Subcutaneous adipose tissue (tissue), 4 donors: ENCODE measurements around the gene NIN. TPM values are rescaled to one million over a fixed set of nuclear protein-coding genes. Genes with fewer than 3 reads are reported as not detected.

Source experiments
- total RNA-seq, 4 donors: library from RNA; depleted of rRNA; stranded (reverse); fragments of >200 nt; gene quantifications; one replicate each; pipeline ENCODE4 v1.1.0, GENCODE V29; 2016
- TF ChIP-seq, protein P1 (sequence below): fragments of 450-650 bp; IDR thresholded peaks from one replicate; pipeline ENCODE4 v1.5.1; 2016; ENCODE audit warnings: low read depth, mild to moderate bottlenecking, control low read depth, antibody characterized with exemption, moderate library complexity

Gene NIN
- total RNA-seq, 4 donors from 2014 or later: 33.2 to 44.0 (median 40.6) TPM

DNA sequence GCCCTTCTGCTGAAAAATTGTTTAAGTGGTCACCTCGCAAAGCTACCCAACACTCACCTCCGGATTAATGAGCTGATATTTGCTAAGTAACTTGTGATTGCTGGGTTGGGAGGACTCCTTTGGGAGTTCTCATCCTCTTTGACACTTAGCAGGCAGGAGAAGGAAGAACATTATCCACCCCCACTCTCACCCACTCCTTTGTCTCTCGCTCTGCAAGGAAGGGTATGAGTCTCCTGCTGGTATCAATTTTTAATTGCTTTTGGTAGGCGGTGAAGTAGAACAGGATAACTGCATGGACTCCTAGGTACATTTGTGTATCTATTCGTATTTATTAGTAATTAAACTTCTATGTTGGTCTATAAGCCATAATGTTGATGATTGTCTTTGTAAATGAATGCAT lies 34.0 kb upstream of the NIN start:
- TF ChIP-seq, protein P1, sequence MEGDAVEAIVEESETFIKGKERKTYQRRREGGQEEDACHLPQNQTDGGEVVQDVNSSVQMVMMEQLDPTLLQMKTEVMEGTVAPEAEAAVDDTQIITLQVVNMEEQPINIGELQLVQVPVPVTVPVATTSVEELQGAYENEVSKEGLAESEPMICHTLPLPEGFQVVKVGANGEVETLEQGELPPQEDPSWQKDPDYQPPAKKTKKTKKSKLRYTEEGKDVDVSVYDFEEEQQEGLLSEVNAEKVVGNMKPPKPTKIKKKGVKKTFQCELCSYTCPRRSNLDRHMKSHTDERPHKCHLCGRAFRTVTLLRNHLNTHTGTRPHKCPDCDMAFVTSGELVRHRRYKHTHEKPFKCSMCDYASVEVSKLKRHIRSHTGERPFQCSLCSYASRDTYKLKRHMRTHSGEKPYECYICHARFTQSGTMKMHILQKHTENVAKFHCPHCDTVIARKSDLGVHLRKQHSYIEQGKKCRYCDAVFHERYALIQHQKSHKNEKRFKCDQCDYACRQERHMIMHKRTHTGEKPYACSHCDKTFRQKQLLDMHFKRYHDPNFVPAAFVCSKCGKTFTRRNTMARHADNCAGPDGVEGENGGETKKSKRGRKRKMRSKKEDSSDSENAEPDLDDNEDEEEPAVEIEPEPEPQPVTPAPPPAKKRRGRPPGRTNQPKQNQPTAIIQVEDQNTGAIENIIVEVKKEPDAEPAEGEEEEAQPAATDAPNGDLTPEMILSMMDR: no peak

DNA sequence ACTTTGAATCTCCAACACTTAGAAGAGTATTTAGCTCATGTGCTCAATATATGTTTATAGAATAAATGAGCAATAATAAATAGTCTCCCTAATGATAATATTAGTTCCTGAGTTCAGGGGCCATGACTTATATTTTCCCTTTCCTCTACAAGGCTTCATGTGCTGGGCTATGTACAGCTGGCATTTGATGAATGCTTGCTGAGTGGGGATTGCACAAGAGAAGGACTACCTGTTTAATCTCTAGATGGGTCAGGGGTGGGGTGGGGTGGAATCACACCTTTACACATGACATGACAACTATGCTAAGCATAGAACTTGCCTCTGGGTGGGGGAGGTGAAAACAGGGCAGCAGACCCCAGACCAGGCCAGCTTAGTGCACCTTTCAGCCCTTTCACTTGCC lies 33.3 kb upstream of the NIN start:
- TF ChIP-seq, protein P1: no peak

DNA sequence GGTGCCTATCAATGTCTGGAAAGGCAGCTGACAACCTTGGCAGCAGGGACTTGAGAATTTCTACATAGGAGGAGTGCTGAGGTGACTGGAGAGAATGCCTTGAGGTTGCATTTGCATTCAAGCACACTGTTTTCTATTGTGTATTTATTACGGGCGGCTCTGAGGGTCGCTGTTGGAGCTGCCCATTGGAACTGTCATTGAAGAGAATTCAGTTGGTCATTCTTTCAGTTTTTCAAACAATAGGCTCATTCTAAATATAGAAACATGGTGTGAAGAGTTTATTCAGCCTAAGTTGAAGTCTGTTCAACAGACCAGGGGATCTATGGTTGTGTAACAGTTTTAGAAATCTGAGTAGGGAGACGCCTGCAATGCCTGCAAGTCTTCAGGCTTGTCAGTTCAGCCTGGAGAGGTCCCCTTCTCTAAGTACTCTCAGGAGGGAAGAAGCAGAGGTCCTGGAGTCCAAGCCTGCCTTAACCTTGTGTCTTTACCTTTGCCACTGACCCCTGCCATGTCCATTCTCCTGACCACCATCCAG lies 31.1 kb upstream of the NIN start:
- TF ChIP-seq, protein P1: no peak

DNA sequence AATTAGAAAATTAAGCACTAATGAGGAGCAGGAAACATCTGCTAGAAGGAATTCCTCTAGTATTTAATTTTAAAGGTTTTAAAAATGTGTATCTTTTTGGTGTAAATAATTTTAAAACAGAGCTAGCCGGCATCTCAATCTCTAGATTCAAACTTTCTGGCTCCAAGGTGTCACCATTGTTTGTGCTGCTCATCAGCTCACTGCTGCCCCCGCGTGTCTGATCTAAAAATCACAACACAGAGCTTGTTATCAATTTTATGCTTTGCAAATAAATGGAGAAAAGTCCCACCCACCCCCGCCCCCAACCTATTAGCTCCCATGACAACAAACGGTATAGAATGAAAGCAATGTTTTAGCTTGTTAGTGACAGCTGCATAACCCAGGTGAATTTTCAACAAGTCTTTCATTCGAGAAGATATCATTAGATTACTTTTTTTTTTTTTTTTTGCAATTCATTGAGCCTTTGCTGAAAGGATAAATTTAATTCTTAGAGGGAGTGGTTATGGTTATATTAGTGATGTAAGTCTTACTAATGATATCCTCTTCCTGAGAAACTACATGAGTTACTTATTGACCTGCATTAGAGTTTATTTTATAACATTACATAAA lies 29.6 kb upstream of the NIN start:
- TF ChIP-seq, protein P1: no peak

DNA sequence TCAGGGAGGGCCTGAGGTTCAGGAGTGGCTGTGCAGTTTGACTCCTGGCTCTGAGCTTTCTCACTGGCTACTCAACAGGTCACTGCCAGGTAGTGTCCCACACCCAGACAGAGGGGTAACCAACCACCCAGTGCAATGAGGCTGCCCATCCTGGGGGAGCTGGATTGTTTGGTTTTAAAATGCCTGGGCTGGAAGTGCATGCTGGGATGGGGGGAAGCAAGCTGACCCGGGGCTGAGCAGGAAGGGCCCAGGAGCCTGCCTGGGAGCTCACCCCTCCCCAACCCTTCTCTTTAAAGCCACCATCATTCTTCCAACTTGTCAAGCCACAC lies 28.3 kb upstream of the NIN start:
- TF ChIP-seq, protein P1: no peak

DNA sequence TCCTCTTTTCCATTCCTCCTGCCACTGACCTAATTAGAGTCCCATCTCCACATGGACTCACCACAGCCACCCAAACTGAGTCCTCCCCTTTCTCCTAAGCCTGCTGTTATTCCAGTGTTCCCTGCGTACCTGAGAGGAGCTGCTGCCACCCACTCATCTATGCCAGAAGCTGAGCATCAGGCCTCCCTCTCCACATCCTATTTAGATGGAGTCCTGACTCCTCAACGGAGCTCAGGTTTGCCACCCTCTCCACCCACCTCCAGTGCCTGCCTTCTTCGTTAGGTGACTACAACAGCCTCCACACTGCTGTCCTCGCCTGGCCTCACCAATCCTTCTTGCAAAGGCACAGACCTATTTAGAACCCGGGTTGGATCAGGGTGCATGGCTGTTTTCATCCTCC lies 25.7 kb upstream of the NIN start:
- TF ChIP-seq, protein P1: no peak

DNA sequence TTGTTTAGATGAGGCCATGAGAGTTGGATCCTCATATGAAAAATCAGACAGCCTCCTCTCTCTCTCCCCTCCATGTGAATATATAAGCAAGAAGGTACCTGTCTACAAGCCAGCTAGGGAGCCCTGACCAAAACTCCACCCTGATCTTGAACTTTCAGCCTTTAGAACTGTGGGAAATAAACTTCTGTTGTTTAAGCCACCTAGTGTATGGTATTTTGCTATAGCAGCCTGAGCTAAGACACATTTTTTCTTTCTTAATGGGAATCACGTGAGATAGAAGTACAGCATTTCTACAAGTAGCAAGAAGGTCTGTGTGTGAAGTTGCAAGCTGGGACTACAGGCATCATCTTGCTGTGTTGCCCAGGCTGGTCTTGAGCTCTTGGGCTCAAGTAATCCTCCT lies 24.6 kb upstream of the NIN start:
- TF ChIP-seq, protein P1: no peak
